Adrenal gland (tissue), 12 donors: Measurements from ENCODE around the gene ZSCAN25. TPM values are rescaled to one million over a fixed set of nuclear protein-coding genes. Genes with fewer than 3 reads are reported as not detected.

Experiments used
- DNase-seq, 7 donors: peaks; one replicate each; pipeline ENCODE4 v3.0.0-alpha.2; 2019 to 2020
- H3K27ac ChIP-seq, 5 donors: fragments of 200-600 bp; sonication (generic) in 4 of 5; 1 replicate in 3 of 5; 2 replicates in 2 of 5; pipeline versions ENCODE4 v1.5.1 to v1.8.0; 2016 to 2020; ENCODE audit warnings: mild to moderate bottlenecking in 1 of 5
- H3K27me3 ChIP-seq: fragments of 200-600 bp; 2 replicates; pipeline ENCODE4 v1.8.0; 2021
- H3K36me3 ChIP-seq, 2 donors: fragments of 200-600 bp; replicated peaks in 1 of 2; 1 replicate in 1 of 2; 2 replicates in 1 of 2; pipeline versions ENCODE4 v1.5.1 to v1.8.0; 2018 to 2022
- H3K4me1 ChIP-seq, 2 donors: fragments of 200-600 bp; replicated peaks in 1 of 2; 1 replicate in 1 of 2; 2 replicates in 1 of 2; pipeline versions ENCODE4 v1.5.1 to v1.8.0; 2018 to 2021
- H3K4me3 ChIP-seq, 4 donors: fragments of 200-600 bp; sonication (generic) in 3 of 4; one replicate each; pipeline ENCODE4 v1.5.1; 2016 to 2018
- H3K9me3 ChIP-seq, 3 donors: fragments of 200-600 bp; sonication (generic) in 1 of 3; replicated peaks in 1 of 3; 1 replicate in 2 of 3; 2 replicates in 1 of 3; pipeline versions ENCODE4 v1.5.1 to v1.8.0; 2016 to 2021
- CTCF ChIP-seq, 6 experiments: fragments of 450-650 bp in 4 of 6; fragments of 200-600 bp in 2 of 6; sonication (generic) in 1 of 6; IDR thresholded peaks; 1 replicate in 5 of 6; 2 replicates in 1 of 6; pipeline versions ENCODE4 v1.5.1 to v1.8.0; 2016 to 2021; ENCODE audit warnings: antibody characterized with exemption in 6 of 6, mild to moderate bottlenecking in 2 of 6, moderate library complexity in 1 of 6
- POLR2A ChIP-seq, 2 donors: fragments of 450-650 bp; IDR thresholded peaks; one replicate each; pipeline ENCODE4 v1.6.1; 2017; ENCODE audit warnings: antibody characterized with exemption in 2 of 2, mild to moderate bottlenecking in 2 of 2, moderate library complexity in 1 of 2
- WGBS, 4 donors: extraction: QIAGEN DNeasy Blood & Tissue Kit in 2 of 4; methylation state at CpG; one replicate each; pipeline versions ENCODE4 v1.1.5 to v1.1.7; 2013 to 2017; 5-methylcytosine and 5-hydroxymethylcytosine counted together
- intact Hi-C, 2 donors: fragments of 100-400 bp; cut with DNase I; formaldehyde crosslinking; loops; one replicate each; pipeline versions ENCODE4 v1.14.1 to v1.15.0; 2022 to 2023
- polyA plus RNA-seq, 3 donors: library from polyadenylated mRNA; stranded (reverse); fragments of 200-250 nt in 2 of 3; fragments of 350-450 nt in 1 of 3; fragmentation: Illumina TruSeq in 1 of 3; extraction: RNeasy Lipid Tissue Mini Kit (QIAGEN cat#74804) in 1 of 3; gene quantifications; one replicate each; pipeline ENCODE4 v1.2.3, GENCODE V29; 2013 to 2014
- total RNA-seq, 9 donors: library from RNA; depleted of rRNA in 4 of 9; stranded (reverse); fragments of >200 nt in 4 of 9; fragments of 120-200 nt in 1 of 9; fragmentation: NEBNext Ultra II Directional in 1 of 9; extraction: Animal tissue kit (Norgen Biotek cat#: 25700) in 1 of 9; gene quantifications; one replicate each; pipeline versions ENCODE4 v1.1.0 to v1.2.4, GENCODE V29; 2013 to 2023
- donor health status: healthy with polysubstance abuse.
- donor health status: Bipolar disorder and iron deficiency.
- donor health status: DM: yes; HTN: yes; CAD: no.
- donor health status: DM: no; HTN: no; CAD: no.
- donor health status: DM: no; HTN: no; CAD: no.
- donor health status: DM: yes; HTN: yes; CAD: no.

Gene ZSCAN25
- total and polyA plus RNA-seq, 12 donors, result 5.4 to 18.4 (median 13.8) TPM

DNA sequence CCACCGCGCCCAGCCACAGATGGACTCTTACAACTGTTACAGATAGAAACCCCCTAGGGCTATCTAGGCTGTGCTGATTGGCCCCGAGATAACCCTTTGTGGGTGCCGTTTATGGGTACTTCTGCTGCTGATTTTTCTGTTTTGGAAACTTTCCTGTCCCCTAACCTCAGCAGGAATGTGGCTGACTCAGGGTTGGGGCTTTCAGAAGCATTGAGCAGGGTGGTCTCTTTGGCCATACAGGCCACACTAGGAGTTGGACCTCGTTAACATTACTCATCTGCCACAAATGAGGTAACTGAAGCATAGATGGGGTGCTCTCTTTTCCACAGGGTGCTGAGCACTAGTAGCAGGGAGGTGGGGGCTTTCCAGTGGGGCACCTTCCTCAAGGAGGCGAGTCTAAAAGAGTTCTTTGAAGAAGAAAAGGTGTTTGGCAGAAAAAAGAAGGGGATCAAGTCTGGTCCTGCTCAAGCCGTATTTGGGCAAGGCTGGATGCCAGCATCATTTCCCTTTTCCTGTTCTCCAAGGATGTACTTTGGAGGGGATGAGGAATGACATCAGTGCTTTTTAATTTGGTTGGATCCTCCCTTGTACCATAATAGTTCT, 6.4 kb downstream of the ZSCAN25 start:
- TF ChIP-seq CTCF (IDR thresholded peaks at IDR 0.05), result no peak
- TF ChIP-seq POLR2A (IDR thresholded peaks at IDR 0.05), result no peak
- WGBS, 4 donors, result 85 to 91% (median 88%) methylated on average over 6 to 7 of the region's 7 CpGs
- H3K27me3 ChIP-seq, result no peaks in the 10 kb centered on the region
- H3K9me3 ChIP-seq, result no peaks in the 10 kb centered on the region
- H3K4me1 ChIP-seq, result peaks cover 3 to 8% of the 10 kb centered on the region in 2 donors
- intact Hi-C loops, result no loop called here
- peaks cover 0 to 99% of the 10 kb centered on the region in 2 donors for H3K36me3 ChIP-seq
- no peak overlapping the region for H3K27ac ChIP-seq
- DNase-seq, result peak in 1 of 7 donors; percentile 27
- no peak overlapping the region for H3K4me3 ChIP-seq

GRCh38 chr7:99623702-99624447, 7.1 kb downstream of the ZSCAN25 start:
- peak in 1 of 7 donors; percentile 45 for DNase-seq
- H3K4me1 ChIP-seq, result peaks cover 0 to 1% of the 10 kb centered on the region in 2 donors
- no peak overlapping the region for H3K4me3 ChIP-seq
- 89 to 93% (median 90%) methylated on average over 8 to 9 of the region's 9 CpGs for WGBS, 4 donors
- peaks cover 0 to 99% of the 10 kb centered on the region in 2 donors for H3K36me3 ChIP-seq
- intact Hi-C loops, result no loop called here
- no peaks in the 10 kb centered on the region for H3K27me3 ChIP-seq
- no peak overlapping the region for H3K27ac ChIP-seq
- no peak for TF ChIP-seq POLR2A (IDR thresholded peaks at IDR 0.05)
- TF ChIP-seq CTCF (IDR thresholded peaks at IDR 0.05), result no peak
- no peaks in the 10 kb centered on the region for H3K9me3 ChIP-seq

GRCh38 chr7:99624484-99624883, 7.7 kb downstream of the ZSCAN25 start:
- DNase-seq, result peak in 2 of 7 donors; percentile 8 to 47
- TF ChIP-seq POLR2A (IDR thresholded peaks at IDR 0.05) (no peak), CTCF (IDR thresholded peaks at IDR 0.05) (no peak)
- no peaks in the 10 kb centered on the region for H3K9me3 ChIP-seq
- WGBS, 4 donors, result 85 to 97% (median 88%) methylated on average over 16 of the region's 16 CpGs
- no peak overlapping the region for H3K4me3 ChIP-seq
- H3K27ac ChIP-seq, result no peak overlapping the region
- H3K27me3 ChIP-seq, result no peaks in the 10 kb centered on the region
- intact Hi-C loops, result no loop called here
- no peaks in the 10 kb centered on the region for H3K4me1 ChIP-seq
- peaks cover 0 to 99% of the 10 kb centered on the region in 2 donors for H3K36me3 ChIP-seq

- no peaks in the 10 kb centered on the region for H3K27me3 ChIP-seq
- H3K4me3 ChIP-seq, result no peak overlapping the region
- TF ChIP-seq POLR2A (IDR thresholded peaks at IDR 0.05) (no peak), CTCF (IDR thresholded peaks at IDR 0.05) (no peak)
- peak in 1 of 7 donors; percentile 33 for DNase-seq
- intact Hi-C loops, result no loop called here
- H3K27ac ChIP-seq, result no peak overlapping the region
- H3K4me1 ChIP-seq, result no peaks in the 10 kb centered on the region
- no peaks in the 10 kb centered on the region for H3K9me3 ChIP-seq
- WGBS, 4 donors, result 79 to 90% (median 81%) methylated on average over 5 of the region's 5 CpGs
- peaks cover 0 to 99% of the 10 kb centered on the region in 2 donors for H3K36me3 ChIP-seq
Measured at GRCh38 chr7:99625321-99625720, 8.6 kb downstream of the ZSCAN25 start.
